GM12875 (cell line): Measurements from ENCODE around the gene ZC3H8.
A peak's percentile ranks its signal among the peaks of the same experiment; 100 is the strongest.

Experiments
- H3K4me3 ChIP-seq: one replicate; pipeline ENCODE4 v1.5.1; 2011; ENCODE audit warnings: low read depth, low read length, control low read depth
- TF ChIP-seq, protein P1 (sequence below): IDR thresholded peaks from 2 replicates; pipeline ENCODE4 v1.5.1; 2011; ENCODE audit warnings: low read depth, mild to moderate bottlenecking, control low read depth, inconsistent platforms, low read length, moderate library complexity, borderline replicate concordance; ENCODE audit not compliant: insufficient read depth

The ZC3H8 gene

GRCh38 chr2:112254466-112255240 is at the start of gene ZC3H8:
Gene ZC3H8 (minus strand): TSS chr2:112255042. CDS start chr2:112254981, 61 bp downstream.
- TF ChIP-seq, protein P1, sequence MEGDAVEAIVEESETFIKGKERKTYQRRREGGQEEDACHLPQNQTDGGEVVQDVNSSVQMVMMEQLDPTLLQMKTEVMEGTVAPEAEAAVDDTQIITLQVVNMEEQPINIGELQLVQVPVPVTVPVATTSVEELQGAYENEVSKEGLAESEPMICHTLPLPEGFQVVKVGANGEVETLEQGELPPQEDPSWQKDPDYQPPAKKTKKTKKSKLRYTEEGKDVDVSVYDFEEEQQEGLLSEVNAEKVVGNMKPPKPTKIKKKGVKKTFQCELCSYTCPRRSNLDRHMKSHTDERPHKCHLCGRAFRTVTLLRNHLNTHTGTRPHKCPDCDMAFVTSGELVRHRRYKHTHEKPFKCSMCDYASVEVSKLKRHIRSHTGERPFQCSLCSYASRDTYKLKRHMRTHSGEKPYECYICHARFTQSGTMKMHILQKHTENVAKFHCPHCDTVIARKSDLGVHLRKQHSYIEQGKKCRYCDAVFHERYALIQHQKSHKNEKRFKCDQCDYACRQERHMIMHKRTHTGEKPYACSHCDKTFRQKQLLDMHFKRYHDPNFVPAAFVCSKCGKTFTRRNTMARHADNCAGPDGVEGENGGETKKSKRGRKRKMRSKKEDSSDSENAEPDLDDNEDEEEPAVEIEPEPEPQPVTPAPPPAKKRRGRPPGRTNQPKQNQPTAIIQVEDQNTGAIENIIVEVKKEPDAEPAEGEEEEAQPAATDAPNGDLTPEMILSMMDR: peak; percentile 30; the same call in 1 of the 2 replicates
- H3K4me3 ChIP-seq: peak within 1 kb of the TSS; percentile 65

DNA sequence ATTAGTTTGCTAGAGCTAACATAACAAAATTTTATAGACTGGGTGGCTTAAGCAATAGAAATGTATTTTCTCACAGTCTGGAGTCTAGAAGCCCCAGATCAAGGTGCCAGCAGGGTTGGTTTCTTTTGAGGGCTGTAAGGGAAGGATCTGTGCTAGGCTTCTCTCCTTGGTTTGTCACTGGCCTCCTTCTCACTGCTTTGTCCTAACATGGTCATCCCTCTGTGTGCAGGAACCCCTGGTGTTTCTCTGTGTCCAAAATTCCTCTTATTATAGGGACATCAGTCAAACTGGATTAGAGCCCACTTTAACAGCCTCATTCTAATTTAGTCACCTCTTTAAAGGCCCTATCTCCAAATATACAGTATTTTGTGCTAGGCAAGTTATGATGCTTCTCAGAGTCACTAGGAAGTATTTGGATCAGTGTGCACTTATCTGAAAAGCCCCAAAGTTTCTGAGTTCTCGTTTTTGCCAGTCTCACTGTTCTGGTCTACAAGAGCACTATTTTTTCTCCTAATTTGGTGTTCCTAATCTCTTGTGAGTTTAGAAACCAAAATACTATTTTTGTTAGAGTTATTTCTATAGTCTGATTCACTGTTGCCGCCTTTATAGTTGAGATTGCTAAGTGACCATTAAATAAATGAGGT is 49.6 kb upstream of the ZC3H8 start:
- H3K4me3 ChIP-seq: no peak overlapping the region
- TF ChIP-seq, protein P1: no peak

GRCh38 chr2:112301973-112302372 is 47.1 kb upstream of the ZC3H8 start:
- TF ChIP-seq, protein P1: no peak
- no peak overlapping the region for H3K4me3 ChIP-seq

DNA sequence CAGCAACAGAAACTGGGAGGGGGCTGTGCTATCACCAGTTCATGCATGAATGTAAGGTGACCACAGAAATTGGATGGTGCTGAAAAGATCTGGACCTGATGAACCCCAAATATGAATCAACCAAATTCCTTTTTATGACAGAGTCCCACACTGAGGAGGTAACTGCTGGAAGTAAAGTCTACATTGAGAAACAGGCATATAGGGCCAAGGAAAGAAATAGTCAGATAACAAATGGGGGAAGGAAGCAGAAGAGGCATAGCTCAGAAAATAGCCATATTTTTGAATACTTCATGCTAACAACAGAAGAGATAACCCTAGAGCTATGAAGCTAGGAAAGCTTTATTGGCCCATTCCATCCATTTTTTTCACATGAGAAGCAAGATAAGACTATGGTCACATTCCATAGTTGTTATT is 46.3 kb upstream of the ZC3H8 start:
- TF ChIP-seq, protein P1: no peak
- no peak overlapping the region for H3K4me3 ChIP-seq

DNA sequence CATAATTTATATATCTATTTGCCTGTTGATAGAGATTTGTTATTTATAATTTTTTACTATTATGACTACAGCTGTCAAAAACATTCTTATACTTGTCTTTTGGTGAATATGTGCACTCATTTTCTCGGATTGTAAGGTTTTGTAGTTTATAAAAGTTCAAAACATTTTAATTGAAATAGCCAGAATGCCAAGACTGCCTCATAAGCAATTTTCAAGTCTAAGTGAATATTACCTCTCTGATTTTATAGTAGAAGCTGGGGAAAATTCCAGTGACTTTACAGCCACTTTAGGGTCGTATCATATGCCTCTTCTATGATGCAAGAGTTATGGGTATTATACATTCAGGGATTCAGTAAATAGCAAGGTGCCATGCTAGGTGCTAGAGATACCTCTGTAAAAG is 41.6 kb upstream of the ZC3H8 start:
- H3K4me3 ChIP-seq: no peak overlapping the region
- TF ChIP-seq, protein P1: no peak

DNA sequence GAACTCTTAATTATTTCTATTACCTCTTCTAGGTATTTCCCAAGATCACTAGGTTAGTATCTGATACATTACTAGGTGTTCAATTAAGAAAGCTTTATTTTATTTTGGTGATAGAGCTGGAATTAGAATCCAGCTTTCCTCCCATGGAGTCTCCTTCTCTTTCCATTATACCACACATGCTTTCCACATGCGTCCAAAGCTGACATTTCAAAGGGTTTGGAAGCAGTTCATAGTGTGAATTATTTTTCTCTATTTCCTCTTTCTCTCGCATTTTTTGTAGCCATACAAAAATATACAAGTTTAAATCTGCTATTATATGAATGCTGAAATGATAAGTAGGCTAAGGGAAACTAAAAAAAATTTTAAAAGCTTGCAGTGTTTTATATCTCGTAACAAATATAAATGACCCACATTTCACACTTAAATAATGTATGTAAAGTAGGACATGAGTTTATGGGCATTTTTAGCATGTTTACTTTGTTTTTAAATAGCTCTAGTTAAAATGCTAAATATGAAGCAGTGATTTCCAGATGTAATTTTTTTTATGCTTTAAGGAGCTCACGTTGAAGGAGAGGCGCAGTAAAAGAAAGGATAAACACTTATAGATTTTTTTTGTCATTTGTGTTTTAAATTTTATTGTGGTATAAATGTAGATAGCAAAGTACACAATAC is 40.7 kb upstream of the ZC3H8 start:
- H3K4me3 ChIP-seq: no peak overlapping the region
- TF ChIP-seq, protein P1: no peak
